CD4-positive, alpha-beta T cell treated with Interleukin-2 at 100 ng/mL for 4 hours (primary cell): Measurements from ENCODE around the gene SHH.

Source experiments
- DNase-seq: peaks from one replicate; pipeline ENCODE4 v3.0.0-alpha.2; 2020; ENCODE audit warnings: low spot score

Gene SHH

GRCh38 chr7:155811895-155812761 lies at the start of gene SHH:
TSS of gene SHH (minus strand) at chr7:155812463. CDS start at chr7:155812122, 341 bp downstream.
- DNase-seq: no peak

DNA sequence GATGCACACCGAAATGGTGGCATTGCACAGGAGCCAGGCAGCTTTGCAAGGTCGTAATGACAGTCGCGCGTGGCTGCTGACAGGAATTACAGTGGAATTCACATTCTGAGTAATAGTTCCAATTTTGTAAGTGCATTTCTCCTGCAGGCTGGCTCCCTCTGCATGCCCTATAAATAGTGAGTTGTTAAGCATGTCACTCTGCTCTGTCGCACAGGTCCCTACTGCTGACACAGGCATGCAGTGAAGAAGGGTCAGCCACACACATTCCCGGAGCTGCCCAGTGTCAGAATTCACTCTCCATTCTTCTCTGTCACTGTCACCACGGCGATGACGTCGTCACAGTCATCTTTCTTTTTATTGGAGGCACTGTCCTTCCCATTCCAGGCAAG lies 49.2 kb upstream of the SHH start:
- no peak for DNase-seq

DNA sequence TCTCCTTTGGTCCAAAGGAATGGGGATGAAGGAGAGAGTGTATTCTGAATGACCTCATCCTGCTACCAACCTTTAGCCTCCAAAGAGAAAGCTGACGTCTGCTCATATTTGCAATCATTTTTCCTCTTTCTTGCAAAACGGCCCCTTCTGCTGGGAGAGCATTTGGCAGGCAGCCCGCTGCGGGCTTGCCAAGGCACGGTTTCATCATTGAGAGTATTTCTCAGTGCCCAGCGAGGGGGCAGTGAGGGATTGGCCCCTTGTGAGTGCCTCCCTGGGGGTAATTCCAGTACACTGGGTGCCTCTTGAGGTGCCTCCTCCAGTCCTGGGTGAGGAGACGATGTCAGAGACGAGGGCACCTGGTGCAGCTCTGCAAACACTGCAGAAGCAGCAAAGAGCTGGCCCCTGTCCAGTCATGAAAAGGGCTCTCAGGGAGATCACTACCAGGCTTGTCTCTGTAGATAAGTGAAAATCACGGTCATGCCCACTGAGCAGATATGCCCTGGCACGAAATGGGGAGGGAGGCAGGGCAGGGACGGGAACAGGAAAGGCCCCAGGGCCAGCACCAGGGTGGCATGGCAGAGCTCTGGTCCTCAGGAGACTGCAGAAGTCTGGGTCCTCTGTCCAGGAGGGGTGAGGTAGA lies 48.7 kb upstream of the SHH start:
- DNase-seq: no peak

DNA sequence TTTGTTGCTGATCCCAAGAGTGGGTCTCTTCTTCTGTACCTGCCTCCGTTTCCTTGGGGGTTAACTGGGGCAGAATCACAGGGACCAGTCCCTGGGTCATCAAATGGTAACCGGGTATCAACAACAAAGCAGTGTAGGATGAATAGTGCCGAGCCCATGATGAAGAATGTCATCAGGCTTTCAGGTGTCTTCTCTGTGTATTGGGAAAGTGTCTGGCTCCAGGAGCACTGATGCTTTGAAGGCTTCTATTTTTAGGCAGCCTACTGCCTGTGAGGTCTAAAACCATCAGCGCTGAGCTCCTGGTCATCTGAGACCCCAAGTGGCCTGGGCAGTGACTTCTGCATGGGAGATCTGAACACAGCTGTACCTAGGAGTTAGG lies 48.2 kb upstream of the SHH start:
- no peak for DNase-seq

DNA sequence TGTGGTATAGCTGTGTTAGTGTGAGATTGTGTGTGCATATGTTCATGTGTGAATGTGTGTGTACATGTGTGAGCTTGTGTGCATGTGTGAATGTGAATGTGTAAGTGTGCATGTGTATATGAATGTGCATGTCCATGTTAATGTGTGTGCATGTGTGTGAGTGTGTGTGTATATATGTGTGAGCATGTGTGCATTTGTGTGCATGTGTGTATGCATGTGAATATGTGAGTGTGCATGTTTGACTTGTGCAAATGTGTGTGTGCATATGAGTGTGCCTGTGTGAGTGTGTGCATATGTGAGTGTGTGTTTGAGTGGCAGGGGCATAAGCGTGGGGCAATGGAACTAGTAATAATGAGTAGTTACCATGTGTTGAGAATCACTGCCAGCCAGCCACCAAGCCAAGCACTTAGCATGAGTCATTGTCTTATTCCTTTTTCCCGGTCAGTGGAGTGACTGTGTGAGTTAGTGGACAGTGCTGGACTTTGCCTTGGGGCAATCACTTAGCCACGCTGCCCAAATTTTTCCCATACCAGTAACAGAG lies 46.3 kb upstream of the SHH start:
- DNase-seq: no peak

DNA sequence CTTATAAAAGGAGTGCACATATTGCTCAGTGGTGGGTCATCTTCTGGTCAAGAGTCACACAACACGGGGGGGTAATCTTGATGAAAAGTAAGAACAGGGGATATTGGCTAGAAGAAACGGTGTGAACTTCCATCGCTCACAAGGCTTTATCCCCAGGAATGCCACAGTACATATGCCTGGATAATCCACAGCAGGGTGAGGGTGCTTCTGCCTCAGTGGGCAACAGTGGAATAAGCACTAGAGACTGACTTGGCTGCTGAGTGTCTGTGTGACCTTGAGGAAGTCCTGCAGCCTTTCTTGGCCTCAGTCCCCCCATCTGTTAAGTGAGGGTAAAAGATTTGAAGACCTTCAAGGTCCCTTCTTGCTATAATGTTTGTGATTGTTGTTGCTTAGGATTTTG lies 44.9 kb upstream of the SHH start:
- no peak for DNase-seq

GRCh38 chr7:155856656-155857055 lies 44.4 kb upstream of the SHH start:
- DNase-seq: no peak

- DNase-seq: no peak
Observed at GRCh38 chr7:155852426-155853301, 40.4 kb upstream of the SHH start.

GRCh38 chr7:155851892-155852291 lies 39.6 kb upstream of the SHH start:
- no peak for DNase-seq

GRCh38 chr7:155850766-155851678 lies 38.8 kb upstream of the SHH start:
- DNase-seq: no peak

GRCh38 chr7:155850001-155850436 lies 37.8 kb upstream of the SHH start:
- no peak for DNase-seq

DNA sequence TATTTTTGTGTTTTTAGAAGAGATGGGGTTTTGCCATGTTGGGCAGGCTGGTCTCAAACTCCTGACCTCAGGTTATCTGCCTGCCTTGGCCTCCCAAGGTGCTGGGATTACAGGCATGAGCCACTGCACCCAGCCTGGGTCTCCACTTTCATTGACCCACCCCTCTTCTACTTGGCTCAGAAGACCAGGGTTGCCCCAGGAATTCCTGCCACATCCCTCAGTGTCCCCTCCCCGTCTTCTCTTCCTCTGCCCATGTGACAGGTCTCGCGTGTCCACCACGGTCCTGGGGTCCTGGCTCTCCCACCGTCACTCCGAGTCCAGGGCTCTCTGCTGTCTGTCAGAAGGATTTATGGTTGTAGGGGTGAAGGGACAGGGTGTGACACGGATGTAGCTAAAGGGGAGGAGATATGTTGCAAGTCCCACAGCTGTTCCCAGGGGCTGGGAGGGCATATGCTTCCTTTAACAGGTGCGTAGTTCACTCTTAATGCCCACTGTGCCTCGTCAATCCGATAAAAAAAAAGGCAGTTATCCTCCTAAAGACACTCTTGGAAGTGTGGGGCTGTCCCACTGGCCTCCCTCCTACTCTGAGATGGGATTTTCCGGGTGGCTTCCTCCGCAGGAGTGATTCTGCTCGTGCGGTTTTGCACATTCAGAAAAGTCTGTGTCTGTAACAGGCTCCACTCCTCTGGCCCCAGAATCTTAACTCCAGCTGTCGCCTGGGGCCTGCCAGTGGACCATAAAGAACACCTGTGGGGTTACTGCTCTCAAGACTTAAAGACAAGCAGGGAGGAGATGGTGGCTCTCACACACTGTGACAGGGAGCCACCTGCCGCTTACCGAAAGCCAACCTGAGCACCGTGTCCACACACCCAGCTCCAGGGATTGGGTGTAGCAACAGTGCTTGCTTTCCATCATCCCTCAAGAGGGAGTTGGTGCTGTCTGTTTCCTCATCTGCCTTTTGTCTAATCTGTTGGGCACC lies 36.7 kb upstream of the SHH start:
- no peak for DNase-seq

GRCh38 chr7:155847821-155848435 lies 35.7 kb upstream of the SHH start:
- DNase-seq: no peak

DNA sequence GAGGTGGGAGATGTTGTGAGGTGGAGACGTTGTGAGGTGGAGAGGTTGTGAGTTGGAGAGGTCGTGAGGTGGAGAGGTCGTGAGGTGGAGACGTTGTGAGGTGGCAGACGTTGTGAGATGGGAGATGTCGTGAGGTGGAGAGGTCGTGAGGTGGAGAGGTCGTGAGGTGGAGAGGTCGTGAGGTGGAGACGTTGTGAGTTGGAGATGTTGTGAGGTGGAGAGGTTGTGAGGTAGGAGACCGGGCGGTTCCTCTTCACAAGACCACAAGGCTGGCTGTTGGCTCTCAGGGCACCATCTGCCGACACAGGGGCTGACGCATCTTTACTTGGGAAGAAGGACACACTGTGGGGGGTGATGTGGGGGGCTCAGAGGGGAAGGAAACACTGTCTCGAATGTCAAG lies 34.7 kb upstream of the SHH start:
- DNase-seq: no peak

DNA sequence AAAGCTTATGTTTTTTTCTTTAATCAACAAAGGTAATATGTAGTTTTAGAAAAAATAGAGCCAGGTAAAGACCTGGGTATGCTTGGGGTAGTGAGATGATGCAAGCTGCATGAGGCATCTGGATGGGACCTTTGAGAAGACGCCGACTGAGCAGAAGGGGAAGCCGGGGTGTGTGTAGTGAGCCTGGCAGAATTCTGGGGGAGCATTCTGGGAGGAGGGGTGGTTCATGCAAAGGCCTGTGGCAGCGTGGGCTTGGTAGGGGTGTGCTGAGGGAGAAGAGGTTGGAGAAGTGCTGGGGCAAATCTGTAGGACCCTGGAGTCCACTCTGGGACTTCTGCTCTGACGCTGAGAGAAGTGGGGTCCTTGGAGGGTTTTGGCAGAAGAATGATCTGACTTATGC lies 33.9 kb upstream of the SHH start:
- DNase-seq: no peak

DNA sequence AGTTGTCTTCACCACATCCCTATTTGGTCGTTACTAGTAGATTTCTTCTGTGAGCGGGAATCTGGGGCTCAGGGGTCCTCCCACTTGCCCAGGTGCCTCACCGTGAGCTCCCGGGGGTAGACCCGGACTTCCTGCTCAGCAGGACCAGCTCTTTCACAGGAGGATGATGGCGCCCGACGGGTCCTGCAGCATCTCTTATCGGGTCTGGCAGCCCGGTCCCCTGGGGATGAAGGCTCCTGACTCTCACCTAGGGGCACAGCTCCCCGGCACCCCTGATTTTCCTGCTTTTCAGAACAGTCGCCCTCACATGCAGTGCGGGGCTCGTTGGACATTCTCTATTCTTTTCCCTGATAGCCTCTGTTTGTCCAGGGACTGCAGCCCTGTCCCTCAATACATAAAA lies 33.0 kb upstream of the SHH start:
- no peak for DNase-seq

- DNase-seq: no peak
Observed at GRCh38 chr7:155844526-155844925, 32.3 kb upstream of the SHH start.

DNA sequence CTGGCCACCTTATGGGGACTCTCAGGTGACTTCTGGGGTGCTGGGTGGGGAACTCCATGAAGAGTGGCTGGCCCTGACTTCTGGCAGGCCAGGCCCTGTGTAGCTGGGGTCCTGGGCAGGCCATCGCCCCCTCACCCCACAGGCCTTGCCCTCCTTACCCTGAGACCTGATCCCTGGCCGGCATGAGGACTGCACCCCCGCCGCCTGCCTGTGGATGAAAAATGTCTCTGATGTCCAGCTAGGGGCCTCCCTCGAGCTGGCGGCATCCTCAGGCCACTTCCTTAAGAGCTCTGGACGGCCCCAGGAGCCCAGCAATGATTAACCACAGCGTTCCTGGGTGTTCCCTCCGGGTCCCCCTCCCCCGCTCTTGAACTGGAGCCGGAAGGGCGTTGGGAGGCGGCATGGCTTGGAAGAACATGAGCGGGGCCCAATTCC lies 31.8 kb upstream of the SHH start:
- DNase-seq: no peak

GRCh38 chr7:155843426-155844018 lies 31.3 kb upstream of the SHH start:
- no peak for DNase-seq
